ENCODE data around the gene CDAN1. TPM values are rescaled to one million over a fixed set of nuclear protein-coding genes. Genes with fewer than 3 reads are reported as not detected.

CDAN1 gene
- total and polyA plus RNA-seq, 2 of the 8 experiments (the other 6 are each of a cell fraction or from before 2014, with no cell fraction given) = 4.5 to 18.6 TPM

- Histone ChIP-seq H3K36me3 (ENCODE audit: control insufficient read depth in 2 of 4, insufficient read depth in 4 of 4, low read length in 3 of 4) (no peaks in the 10 kb centered on the region), H3K79me1 (ENCODE audit: low read depth, low read length) (peaks cover 3% of the 10 kb centered on the region; the same call in 1 of the 2 replicates), H3K4me2 (ENCODE audit: insufficient read depth in 1 of 2, low read depth in 2 of 2, low read length in 2 of 2) (no peak overlapping the region), H3K4ac (replicated peaks; ENCODE audit: insufficient read length, low read depth, low read length) (no peak overlapping the region), H2AFZ (ENCODE audit: low read length) (no peak overlapping the region), H3K79me2 (ENCODE audit: control insufficient read depth in 1 of 2, insufficient read depth in 2 of 2, low read length in 2 of 2) (0 out of 4 replicates have a peak, but pooled peaks cover 0 to 3% of the 10 kb centered on the region in 2 experiments), H4K8ac (ENCODE audit: extremely low read depth, insufficient read depth, low read length) (no peak overlapping the region), H4K5ac (ENCODE audit: insufficient read length, low read depth, low read length) (no peak overlapping the region), H3K9ac (replicated peaks in 1 of 4; ENCODE audit: extremely low read depth in 1 of 4, low read depth in 3 of 4, low read length in 3 of 4) (no peak overlapping the region), H3K27ac (ENCODE audit: low read depth, low read length) (no peak overlapping the region), H2BK120ac (replicated peaks; ENCODE audit: low read depth, low read length) (no peak overlapping the region), H4K20me1 (replicated peaks in 1 of 2; ENCODE audit: control insufficient read depth in 1 of 2, insufficient read depth in 2 of 2, low read length in 2 of 2) (peaks cover 0 to 7% of the 10 kb centered on the region in 2 experiments), H3K56ac (replicated peaks; ENCODE audit: insufficient read length, low read depth, low read length) (no peak overlapping the region), H3K9me3 (ENCODE audit: insufficient read depth in 2 of 2, low read depth in 1 of 2, low read length in 1 of 2) (peaks cover 0 to 4% of the 10 kb centered on the region in 2 experiments; a peak in 1 of 4 replicates), H3K23me2 (ENCODE audit: low read depth, low read length) (no peaks in the 10 kb centered on the region), H3K4me3 (ENCODE audit: extremely low read depth in 1 of 4, insufficient read depth in 2 of 4, low read depth in 3 of 4, low read length in 4 of 4) (no peak overlapping the region; a peak in 1 of 8 replicates), H2BK15ac (ENCODE audit: low read length) (no peak overlapping the region), H3K4me1 (replicated peaks in 1 of 4; ENCODE audit: control insufficient read depth in 3 of 4, insufficient read depth in 4 of 4, low read length in 3 of 4) (peaks cover 0 to 4% (median under 1%) of the 10 kb centered on the region in 4 experiments; a peak in 6 of 7 replicates), H3K18ac (ENCODE audit: extremely low read depth, low read length) (no peak overlapping the region), H3K27me3 (replicated peaks in 1 of 4; ENCODE audit: control insufficient read depth in 3 of 4, extremely low read depth in 1 of 4, insufficient read depth in 3 of 4, low read length in 3 of 4) (no peaks in the 10 kb centered on the region), H4K91ac (replicated peaks; ENCODE audit: insufficient read length, low read length) (no peak overlapping the region), H3K23ac (ENCODE audit: insufficient read length) (no peak overlapping the region), H2BK5ac (ENCODE audit: low read depth, low read length) (0 out of 2 replicates have a peak overlapping the region, but pooled peaks have one; percentile 52), H3K14ac (ENCODE audit: insufficient read length) (no peak overlapping the region), H2BK12ac (ENCODE audit: low read depth, low read length) (no peak overlapping the region), H2AK5ac (ENCODE audit: low read depth, low read length) (no peak overlapping the region), H2BK20ac (ENCODE audit: low read length) (no peak overlapping the region)
- FAIRE-seq = no peak
- ChIA-PET CTCF (ENCODE audit: partially characterized antibody) (interaction anchor here (1.3 to 2.8 kb wide), 2 partner anchors 21 to 42 kb away, joined by 3 to 12 read pairs; no protein-coding TSS in a partner anchor), POLR2A (ENCODE audit: partially characterized antibody) (no interaction called here)
- WGBS, 2 experiments (ENCODE audit: extremely low coverage in 1 of 2, insufficient coverage in 1 of 2, insufficient read length in 1 of 2, insufficient replicate concordance in 2 of 2, low coverage in 1 of 2, low lambda C conversion rate in 2 of 2, missing lambda C conversion rate in 1 of 2) = 73% methylated on average over 2 of the region's 2 CpGs; no CpG with 5 or more reads in 1 of the 2 experiments
- DNase-seq (ENCODE audit: low read depth in 1 of 2, low spot score in 2 of 2) = no peak
These were observed 22.2 kb upstream of the CDAN1 start for GRCh38 chr15:42759093-42759492.
